Left renal cortex interstitium (tissue), 4 donors: ENCODE data around the gene SUMF1. TPM values are rescaled to one million over a fixed set of nuclear protein-coding genes. Genes with fewer than 3 reads are reported as not detected.
"Not testable (repeated sequence)": the region's sequence is repeated elsewhere in the genome, so short reads cannot be mapped to it uniquely, and the experiment has no call there.

Source experiments
- DNase-seq, 4 donors: peaks; one replicate each; pipeline ENCODE4 v3.0.0-alpha.2; 2013; ENCODE audit warnings: low read depth in 4 of 4, low spot score in 2 of 4, missing footprints in 1 of 4
- polyA plus RNA-seq, 4 donors: library from polyadenylated mRNA; unstranded; fragments of 120-200 nt; gene quantifications; one replicate each; pipeline ENCODE4 v1.2.1, GENCODE V29; 2013; ENCODE audit not compliant: insufficient read length in 4 of 4

SUMF1 gene
- polyA plus RNA-seq, 4 donors: 40.2 to 53.5 (median 49.4) TPM

DNA sequence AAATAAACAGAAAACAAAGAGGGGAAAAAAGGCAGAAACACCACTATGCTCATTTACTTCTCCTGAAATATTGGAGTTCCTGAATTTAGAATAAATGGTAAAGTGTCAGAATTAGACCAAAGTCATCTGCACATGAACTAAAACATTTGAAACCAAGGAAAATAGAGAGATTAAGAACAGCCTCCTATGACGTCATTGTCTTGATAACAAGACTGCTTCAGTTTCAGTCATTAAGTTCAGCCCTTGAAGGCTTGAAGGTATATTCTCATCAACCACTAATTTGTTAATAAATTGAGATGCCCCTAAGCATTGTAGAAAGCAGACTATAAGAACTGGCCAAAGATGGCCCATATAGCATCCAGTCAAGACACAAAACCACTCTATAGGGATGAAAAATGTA lies 2.5 kb downstream of the SUMF1 start:
- DNase-seq: no peak

GRCh38 chr3:4462369-4463040 lies 4.6 kb downstream of the SUMF1 start:
- no peak for DNase-seq

- DNase-seq: no peak
Observed at GRCh38 chr3:4461468-4462090, 5.5 kb downstream of the SUMF1 start.

DNA sequence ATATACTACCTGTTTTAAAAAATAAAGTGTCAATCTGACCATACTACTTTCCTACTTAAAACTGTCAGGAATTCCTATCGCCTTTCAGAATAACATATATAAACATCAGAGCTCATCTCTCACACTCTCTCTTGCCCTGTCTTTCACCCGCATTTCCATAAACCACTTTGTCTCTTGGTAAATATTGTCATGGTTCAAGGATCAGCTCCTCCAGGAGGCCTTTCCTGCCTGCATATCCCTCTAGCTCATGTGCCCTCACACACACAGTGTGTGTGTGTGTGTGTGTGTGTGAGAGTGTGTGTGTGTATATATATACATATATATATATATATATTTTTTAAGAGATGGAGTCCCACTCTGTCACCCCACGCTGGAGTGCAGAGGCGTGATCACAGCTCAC lies 6.7 kb downstream of the SUMF1 start:
- DNase-seq: no peak

DNA sequence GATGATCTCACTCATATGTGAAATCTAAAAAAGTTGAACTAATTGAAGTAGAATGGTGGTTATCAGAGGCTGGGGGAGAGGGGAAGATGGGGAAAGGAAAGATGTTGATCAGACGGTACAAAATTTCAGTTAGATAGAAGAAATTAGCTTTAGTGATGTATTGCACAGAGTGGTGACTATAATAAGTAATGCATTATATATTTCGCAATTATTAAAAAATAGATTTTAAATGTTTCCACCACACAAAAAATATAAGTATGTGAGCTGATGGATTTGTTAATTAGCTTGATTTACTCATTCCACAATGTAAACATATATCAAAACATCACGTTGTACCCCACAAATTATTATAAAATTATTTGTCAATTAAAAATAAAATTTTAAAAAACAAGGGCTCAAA lies 8.1 kb downstream of the SUMF1 start:
- no peak for DNase-seq

GRCh38 chr3:4456780-4457179 lies 10.3 kb downstream of the SUMF1 start:
- not testable (repeated sequence) for DNase-seq

DNA sequence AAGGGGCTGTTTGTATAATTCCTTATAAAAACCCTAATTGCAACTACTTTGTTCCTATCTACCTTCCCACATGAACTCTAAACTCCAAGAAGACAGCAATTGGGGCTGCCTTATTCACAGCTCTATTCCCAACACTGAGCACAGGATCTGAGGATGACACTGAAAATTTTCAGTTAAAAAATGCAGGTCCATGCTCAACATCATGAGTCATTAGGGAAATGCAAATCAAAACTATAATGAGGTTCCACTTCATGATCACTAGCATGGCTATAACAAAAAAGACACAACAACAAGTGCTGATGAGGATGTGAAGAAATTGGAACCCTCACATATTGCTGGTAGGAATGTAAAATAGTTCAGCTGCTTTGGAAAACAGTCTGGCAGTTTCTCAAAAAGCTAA lies 12.9 kb downstream of the SUMF1 start:
- no peak for DNase-seq

DNA sequence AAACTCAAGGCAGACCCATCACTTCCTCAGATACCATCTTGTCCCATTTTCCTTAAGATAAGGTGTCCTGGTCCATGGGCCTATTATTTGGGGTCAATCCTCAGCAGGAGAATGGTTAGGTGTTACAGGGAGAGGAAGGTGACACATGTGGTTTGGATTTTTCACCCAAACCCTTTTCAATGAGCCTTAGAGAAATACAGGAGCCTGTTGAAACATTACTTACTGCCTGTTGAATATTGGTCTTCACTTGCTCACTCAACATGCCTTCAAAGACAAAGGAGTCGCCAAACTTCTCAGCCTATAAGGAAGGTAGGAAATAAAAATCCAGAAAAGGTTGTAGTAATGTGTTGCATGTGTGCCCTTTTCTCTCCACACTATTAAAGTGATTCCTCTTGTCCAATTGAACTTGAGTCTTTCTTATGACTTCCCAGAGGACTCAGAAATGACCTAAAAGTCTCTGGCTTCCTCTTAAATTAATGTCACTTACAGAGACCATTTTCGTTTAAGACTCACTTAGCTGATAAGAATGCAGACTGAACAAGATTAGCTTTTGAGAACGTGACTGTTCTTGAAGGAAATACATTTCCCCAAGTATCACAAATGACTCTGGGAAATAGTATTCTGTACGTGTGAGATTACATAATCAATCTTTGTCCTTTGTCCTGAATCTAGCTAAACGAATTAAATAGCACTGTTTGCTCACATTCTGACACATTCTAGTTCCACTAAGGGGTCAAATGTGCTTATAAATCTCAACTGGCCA lies 17.8 kb downstream of the SUMF1 start:
- no peak for DNase-seq

DNA sequence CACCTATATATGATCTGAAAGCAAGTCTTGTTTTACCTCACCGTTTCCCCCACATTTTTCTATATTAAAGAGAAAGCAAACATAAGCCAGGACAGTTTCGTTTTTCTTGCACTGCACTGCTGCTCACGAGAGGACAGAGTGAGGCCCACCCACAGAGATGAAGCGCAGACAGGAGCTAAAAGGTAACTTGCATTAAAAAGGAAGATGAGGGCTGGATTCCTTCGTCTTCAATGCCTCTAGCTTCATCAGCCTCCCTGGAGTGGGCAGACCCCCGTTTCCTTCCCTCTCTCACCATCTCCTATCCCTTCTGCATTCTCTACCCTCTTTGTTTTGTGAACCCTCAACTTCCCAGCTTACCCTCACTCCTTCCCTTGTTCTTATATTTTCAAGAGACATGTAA lies 18.9 kb downstream of the SUMF1 start:
- no peak for DNase-seq

- no peak for DNase-seq
Observed at GRCh38 chr3:4447295-4447999, 19.6 kb downstream of the SUMF1 start.

DNA sequence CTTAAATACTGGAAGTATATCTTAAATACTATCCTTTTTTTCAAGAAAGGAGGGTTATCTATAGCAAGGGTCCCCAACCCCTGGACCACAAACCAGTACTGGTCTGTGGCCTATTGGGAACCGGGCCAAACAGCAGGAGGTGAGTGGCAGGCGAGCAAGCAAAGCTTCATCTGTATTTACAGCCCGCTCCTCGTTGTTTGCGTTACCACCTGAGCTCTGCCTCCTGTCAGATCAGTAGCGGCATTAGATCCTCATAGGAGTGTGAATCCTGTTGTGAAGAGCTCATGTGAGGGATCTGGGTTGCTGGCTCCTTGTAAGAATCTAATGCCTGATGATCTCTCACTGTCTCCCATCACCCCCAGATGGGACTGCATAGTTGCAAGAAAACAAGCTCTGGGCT lies 26.1 kb downstream of the SUMF1 start:
- DNase-seq: no peak

DNA sequence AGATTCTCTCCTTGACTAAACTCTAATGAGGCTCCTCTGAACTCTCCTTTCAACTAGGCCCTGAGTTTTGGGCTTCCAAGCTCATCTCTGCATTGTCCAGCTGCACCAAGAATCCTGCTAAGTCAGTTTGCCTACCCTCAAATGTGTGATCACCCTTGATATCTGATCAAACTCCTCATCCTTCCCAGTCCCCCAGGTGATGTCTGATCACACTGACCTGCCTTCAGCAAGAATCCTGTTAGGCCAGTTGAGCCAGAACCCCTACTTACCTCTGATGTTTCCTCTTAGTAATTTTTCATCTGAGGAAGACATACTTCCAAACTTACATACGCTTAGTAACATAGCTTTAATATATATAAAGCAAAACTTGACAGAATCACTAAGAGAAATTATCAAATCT lies 28.8 kb downstream of the SUMF1 start:
- DNase-seq: no peak

DNA sequence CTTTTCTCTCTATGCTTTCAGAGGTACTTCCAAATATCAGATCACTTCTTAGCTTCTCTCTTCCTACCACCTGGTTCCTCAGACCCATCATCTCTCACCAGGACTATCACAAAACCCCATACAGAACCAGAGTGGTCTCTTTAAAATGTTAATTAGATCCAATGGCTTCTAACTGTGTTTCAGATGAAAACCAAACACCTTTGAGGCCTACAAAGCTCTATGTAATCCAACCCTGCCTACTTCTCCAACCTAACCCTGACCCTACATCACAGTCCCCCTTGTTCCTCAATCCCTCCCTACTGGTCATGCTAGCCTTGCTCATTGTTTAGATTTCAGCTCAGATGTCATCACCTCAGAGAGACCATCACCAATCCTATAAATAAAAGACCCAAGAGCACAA lies 34.8 kb downstream of the SUMF1 start:
- DNase-seq: no peak

DNA sequence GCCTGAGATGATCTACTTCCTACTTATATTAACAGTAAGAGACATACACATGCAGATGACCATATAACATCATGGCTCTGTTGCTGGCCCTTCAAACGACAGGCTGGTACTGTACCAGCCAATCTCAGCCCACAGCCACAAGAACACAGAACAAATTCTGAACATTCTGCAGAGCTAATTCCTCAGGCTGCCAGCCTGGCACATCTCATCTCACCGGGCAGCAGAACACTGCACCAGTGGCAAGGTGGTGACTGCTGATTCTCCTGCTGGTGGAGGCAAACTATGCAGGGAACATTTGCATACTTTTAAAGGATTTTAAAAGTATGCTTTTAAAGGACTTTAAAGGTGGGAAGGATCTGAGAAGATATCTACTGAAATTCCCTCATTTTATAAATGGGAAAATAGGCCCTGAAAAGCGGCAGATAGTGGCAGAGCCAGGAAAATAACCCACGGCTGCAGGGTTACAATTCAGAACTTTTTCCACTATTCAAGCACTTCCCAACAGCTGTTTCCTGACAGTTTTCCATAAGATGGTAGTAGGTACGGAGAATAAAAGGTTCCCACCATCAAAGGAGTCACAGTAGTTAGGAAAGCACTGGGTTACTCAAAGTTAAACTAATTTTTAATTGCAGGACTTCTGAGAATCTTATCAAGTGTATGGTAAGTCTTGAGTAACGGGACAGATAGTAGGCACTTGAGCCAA lies 37.3 kb downstream of the SUMF1 start:
- no peak for DNase-seq

GRCh38 chr3:4426782-4427344 lies 40.2 kb downstream of the SUMF1 start:
- DNase-seq: peak; percentile 62 to 76 (median 72)

- DNase-seq: no peak
Observed at GRCh38 chr3:4426261-4426781, 40.7 kb downstream of the SUMF1 start.

DNA sequence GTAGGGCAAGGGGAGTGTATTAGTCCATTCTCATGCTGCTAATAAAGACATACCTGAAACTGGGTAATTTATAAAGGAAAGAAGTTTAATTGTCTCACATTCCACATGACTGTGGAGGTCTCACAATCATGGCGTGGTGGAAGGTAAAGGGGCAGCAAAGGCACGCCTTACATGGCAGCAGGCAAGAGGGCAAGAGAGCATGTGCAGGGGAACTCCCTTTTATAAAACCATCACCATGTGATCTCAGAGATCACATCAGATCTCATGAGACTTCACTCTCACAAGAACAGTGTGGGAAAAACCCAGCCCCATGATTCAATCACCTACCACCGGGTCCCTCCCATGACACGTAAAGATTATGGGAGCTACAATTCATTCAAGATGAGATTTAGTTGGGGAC lies 41.4 kb downstream of the SUMF1 start:
- DNase-seq: no peak

GRCh38 chr3:4425055-4425454 lies 42.0 kb downstream of the SUMF1 start:
- DNase-seq: no peak

DNA sequence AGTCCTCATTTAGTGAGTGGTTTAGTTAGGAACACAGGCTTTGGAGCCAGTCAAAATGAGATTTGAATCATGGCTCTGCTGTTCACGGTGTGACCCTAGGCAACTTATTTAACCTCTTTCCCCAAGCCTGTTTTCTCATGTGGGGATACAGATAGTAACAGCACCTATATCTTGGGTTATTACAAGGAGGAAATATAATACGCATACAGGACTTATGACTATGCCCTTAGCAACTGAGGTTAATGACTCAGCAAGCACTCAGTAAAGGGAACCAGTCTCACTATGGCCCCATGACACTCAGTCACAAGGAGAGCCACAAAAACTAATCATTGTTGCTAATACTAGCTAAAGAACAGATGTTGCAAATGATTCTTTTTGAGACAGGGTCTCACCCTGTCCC lies 45.9 kb downstream of the SUMF1 start:
- no peak for DNase-seq

DNA sequence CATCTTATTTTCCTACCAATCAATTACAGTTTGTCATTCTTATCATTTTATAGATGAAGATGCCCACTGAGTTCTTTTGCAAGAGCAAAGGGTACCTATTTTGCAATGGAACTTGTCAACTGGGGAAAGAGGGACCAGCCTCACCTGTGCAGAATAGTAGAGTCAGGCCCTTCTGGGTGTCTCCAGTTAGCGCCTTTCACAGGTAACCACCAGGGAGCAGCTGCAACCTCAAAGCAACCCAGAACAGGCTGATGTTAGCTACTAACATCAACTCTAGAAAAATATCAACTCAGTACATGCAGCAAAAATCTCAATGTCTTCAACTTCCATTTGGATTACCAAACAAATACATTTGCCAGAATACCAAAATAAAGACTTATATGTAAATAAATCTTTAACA lies 47.1 kb downstream of the SUMF1 start:
- DNase-seq: no peak
